CMK (cell line): ENCODE data around the gene HCST.
"Not testable (repeated sequence)": the region's sequence is repeated elsewhere in the genome, so short reads cannot be mapped to it uniquely, and the experiment has no call there.

Experiments used
- DNase-seq: peaks from one replicate; pipeline ENCODE4 v3.0.0-alpha.2; 2010; ENCODE audit warnings: low read depth

HCST gene

GRCh38 chr19:35904311-35905068 lies 2.2 kb downstream of the HCST start:
- DNase-seq = no peak

GRCh38 chr19:35905178-35905727 lies 2.9 kb downstream of the HCST start:
- DNase-seq = no peak

DNA sequence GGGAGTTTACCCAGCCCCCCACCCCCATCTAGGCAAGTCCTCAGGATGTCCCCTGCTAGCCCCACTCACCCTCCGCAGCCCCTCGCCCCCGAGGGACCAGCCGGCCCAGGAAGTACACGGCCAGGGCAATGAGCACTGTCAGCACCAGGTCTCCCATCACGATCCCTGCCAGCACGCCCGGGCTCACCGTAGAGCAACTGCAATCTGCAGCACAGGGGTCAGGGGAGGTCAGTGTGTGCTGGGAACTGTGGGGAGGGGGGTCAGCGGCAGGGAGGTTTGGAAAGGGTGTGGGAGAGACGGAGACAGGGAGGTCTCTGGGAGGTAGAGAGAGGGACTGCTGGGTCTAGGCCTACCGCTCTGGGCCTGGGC lies 5.0 kb downstream of the HCST start:
- no peak for DNase-seq

DNA sequence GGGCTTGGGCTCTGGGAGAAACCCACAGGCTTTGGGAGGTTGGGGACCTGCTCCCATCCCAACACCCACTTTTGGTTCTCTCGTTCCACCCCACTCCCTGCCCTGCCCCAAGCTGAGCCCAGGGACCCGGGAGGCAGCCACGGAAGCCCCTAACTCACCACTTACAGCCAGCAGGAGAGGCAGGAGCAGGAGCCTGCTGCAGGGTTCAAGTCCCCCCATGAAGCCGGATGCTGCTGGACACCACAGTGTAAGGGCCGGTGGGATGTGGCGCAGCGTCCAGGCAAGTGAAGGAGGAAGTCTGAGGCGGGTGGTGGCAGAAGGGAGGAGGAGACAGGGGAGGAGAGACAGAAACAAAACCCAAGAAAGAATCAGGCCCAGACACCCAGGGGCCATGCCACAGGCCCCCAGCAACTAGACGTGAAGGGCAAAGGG lies 5.7 kb downstream of the HCST start, which contains the start of gene TYROBP:
Gene TYROBP, minus strand, starts transcription at position 286 of the 432 bp plus-strand sequence. Its CDS starts 67 bp downstream, at position 219.
- no peak for DNase-seq

GRCh38 chr19:35908973-35909683 lies 6.8 kb downstream of the HCST start:
- peak; percentile 99 for DNase-seq

GRCh38 chr19:35909684-35910035 lies 7.3 kb downstream of the HCST start:
- DNase-seq = no peak

DNA sequence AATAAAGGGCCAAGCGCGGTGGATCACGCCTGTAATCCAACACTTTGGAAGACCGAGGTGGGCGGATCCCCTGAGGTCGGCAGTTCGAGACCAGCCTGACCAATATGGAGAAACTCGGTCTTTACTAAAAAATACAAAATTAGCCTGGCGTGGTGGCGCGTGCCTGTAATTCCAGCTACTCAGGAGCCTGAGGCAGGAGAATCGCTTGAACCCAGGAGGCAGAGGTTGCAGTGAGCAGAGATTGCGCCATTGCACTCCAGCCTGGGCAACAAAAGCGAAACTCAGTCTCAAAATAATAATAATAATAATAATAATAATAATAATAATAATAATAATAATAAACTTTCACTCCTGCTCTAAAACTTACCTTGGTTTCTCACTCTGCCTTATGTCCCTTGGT lies 8.0 kb downstream of the HCST start:
- not testable (repeated sequence) for DNase-seq

DNA sequence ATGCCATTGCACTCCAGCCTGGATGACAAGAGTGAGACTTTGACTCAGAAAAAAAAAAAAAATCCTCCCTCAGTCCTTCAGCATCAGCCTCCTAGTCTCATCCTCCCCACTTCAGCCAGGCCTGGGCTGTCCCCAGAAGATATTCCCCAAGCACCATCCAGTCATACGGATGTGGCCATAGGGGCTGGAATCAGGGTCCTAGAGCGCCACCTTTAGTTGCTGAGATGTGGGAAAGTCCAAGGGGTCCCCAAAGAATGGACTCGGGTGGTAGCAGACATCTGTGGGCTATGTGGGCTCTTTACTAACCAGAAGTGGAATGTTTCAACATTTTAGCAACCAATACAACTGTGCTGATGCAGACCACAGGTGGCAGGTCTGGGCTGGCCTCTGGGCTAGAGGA lies 8.8 kb downstream of the HCST start:
- DNase-seq = no peak

DNA sequence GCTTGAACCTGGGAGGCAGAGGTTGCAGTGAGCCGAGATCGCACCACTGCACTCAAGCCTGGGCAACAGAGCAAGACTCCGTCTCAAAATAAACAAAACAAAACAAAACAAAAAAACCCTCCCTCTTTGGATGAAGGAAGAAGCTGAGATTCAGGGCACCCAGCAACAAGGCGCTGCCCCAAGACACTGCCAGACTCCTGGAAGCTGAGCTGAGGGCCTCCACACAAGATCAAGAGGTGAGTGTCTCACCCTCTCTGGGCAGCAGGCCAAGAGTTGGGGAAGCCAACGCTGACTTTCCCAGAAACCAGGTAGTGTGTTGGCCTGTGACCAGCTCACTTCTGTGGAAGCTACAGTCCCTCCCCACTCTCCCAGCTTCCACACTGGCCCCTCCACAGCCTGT lies 9.5 kb downstream of the HCST start:
- no peak for DNase-seq

GRCh38 chr19:35913589-35913988 lies 11.3 kb downstream of the HCST start:
- no peak for DNase-seq

DNA sequence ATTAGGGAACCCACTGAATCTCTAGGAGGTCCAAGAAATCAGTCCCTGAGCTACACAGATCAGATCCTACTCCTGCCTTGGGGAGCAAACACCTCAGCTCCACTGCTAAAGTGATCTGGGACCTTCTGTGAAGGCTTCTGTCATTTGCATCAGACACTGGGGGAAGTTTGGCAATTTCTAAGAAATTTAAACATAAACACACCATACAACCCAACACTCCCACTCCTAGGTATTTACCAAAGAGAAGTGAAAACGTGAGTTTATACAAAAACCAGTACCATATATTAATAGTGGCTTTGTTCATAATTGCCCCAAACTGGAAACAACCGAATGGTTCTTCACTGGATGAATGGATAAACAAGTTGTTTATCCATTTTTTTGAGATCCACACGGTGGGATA lies 13.1 kb downstream of the HCST start:
- DNase-seq = no peak

DNA sequence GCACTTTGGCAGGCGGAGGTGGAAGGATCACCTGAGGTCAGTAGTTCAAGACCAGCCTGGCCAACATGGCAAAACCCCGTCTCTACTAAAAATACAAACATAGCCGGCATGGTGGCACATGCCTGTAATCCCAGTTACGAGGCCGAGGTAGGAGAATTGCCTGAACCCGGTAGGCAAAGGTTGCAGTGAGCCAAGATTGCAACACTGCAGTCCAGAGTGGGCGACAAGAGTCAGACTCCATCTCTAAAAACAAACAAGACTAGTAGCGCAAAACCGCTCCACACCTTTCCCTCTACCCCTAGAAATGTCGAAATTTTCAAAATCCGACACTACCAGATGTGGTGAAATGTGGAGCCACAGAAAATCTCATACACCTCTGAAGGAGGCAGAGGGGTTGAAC lies 17.0 kb downstream of the HCST start:
- DNase-seq = no peak

DNA sequence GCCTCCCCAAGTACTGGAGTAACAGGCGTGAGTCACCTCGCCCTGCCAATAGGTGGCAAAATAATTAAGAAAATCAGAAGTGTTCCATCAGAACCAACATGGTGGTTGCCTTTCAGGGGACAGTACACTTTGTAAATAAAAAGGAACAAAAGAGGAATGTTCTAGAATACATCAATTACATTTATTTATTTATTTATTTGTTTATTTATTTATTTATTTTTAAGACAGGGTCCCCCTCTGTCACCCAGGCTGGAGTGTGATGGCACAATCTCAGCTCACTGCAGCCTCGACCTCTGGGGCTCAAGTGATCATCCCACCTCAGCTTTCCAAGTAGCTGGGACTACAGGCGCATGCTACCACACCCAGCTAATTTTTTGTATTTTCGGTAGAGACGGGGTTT lies 18.7 kb downstream of the HCST start:
- DNase-seq = no peak

DNA sequence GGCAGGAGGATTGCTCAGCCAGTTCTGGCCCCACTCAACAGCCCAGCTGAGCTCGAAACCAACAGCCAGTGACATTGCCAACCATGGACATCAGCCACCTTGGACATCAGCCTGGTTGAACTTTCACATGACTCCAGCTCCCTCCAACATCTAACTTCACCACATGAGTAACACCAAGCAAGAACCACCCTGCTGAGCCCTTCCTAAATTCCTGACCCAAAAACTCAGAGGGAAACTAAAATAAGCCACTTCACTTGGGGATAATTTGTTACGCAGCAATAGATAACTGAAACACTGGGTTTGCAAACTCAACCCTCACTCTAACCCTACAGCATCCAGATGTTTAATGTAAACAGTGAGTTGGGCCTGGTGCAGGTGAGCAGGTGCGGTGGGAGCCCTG lies 23.2 kb downstream of the HCST start:
- DNase-seq = no peak

DNA sequence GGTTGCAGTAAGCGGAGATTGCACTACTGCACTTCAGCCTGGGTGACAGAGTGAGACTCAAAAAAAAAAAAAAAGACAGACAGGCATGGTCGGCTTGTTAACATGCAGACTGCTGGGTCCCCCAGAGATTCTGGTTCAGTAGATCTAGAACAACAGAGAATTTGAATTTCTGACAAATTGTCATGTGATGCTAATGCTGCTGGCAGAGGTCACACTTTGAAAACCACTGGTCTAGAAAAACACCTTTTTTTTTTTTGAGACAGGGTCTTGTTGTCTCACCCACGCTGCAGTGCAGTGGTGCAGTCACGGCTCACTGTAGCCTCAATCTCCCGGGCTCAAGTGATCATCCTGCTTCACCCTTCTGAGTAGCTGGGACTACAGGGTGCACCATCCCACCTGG lies 26.2 kb downstream of the HCST start:
- DNase-seq = no peak

DNA sequence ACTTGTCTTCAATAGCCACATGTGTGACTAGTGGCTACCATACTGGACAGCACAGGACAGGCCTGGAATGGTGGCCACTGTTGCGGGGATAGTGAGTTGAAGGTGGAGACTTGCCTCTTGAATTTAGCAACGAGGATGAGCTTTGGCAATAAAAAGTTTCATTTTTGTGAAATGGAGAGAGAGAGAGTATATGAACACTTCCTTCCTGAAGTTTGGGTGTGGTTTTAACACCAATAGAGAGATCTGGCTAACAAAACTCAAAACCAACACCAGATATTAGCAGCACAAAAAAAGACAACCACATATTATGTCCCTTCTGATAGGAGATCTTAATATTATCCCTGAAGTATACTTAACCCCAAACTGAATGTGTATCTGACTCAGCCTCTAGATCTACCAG lies 27.5 kb downstream of the HCST start:
- no peak for DNase-seq

- peak; percentile 99 for DNase-seq
Observed at GRCh38 chr19:35931161-35931873, 29.0 kb downstream of the HCST start.

GRCh38 chr19:35931874-35932202 lies 29.5 kb downstream of the HCST start:
- DNase-seq = no peak

DNA sequence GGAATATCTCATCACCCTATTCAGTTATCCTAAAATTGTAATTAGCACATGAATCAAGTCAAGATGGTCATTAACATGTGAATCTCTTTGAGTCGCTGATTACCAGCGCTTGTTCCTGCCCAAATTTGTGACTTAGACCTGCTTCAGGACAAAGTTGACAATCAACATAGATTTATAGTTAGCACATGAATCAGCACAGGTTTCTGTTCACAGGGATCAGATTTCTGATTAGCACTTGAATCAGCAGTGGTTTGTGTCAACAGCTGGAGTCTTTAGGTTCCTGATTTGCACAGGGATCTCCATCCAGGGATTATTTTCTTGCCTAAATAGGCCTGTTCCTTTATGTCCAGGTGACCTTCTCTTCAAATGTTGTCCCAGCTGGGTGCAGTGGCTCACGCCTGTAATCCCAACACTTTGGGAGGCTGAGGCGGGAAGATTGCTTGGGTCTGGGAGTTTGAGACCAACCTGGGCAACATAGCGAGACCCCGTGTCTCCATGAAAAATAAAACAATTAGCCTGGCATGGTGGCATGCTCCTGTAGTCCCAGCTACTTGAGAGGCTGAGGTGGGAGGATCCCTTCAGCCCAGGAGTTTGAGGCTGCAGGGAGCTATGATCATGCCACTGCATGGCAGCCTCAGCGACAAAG lies 30.1 kb downstream of the HCST start:
- no peak for DNase-seq

- DNase-seq = no peak
Observed at GRCh38 chr19:35935911-35936737, 33.8 kb downstream of the HCST start, which contains the start of gene LRFN3. LRFN3 (plus strand) TSS chr19:35936374; CDS start chr19:35939426, 3,052 bp downstream.

- DNase-seq = no peak
Observed at GRCh38 chr19:35936738-35937268, 34.5 kb downstream of the HCST start.
